WTC11 (cell line): ENCODE data around the gene TNP2. TPM values are rescaled to one million over a fixed set of nuclear protein-coding genes. Genes with fewer than 3 reads are reported as not detected.

Experiments
- ATAC-seq: fragments of 200-7000 bp; cut with Tn5 transposase; 2 replicates; pipeline ENCODE4 v1.10.0; 2021; ENCODE audit warnings: mild to moderate bottlenecking, moderate library complexity
- CTCF ChIA-PET: fragments of 300-600 bp; sonication (Branson Sonifier 250); formaldehyde crosslinking; loops from one replicate; lab custom pipeline; 2021; ENCODE audit warnings: antibody characterized with exemption; lab: Charles Lee
- POLR2A ChIA-PET: fragments of 350-600 bp; sonication (Branson Sonifier 250); formaldehyde crosslinking; loops from one replicate; lab custom pipeline; 2021; ENCODE audit warnings: antibody characterized with exemption; lab: Charles Lee
- DNase-seq: peaks from one replicate; pipeline ENCODE4 v3.0.0; 2021; ENCODE audit warnings: low spot score
- H3K27ac Mint-ChIP-seq: 2 replicates; pipeline ENCODE4 v1.8.0; 2021; ENCODE audit warnings: mixed read lengths
- H3K27me3 Mint-ChIP-seq: 2 replicates; pipeline ENCODE4 v1.8.0; 2021; ENCODE audit warnings: low read depth, mild to moderate bottlenecking, moderate library complexity, mixed read lengths
- H3K36me3 Mint-ChIP-seq: 2 replicates; pipeline ENCODE4 v1.8.0; 2021; ENCODE audit warnings: mixed read lengths
- H3K4me1 Mint-ChIP-seq: 2 replicates; pipeline ENCODE4 v1.8.0; 2022; ENCODE audit warnings: mixed read lengths
- H3K4me3 Mint-ChIP-seq: 2 replicates; pipeline ENCODE4 v1.8.0; 2021; ENCODE audit warnings: mild to moderate bottlenecking, moderate library complexity, mixed read lengths
- H3K9me3 Mint-ChIP-seq: 2 replicates; pipeline ENCODE4 v1.8.0; 2021; ENCODE audit warnings: mixed read lengths
- ARID4B ChIP-seq: sonication (generic); formaldehyde crosslinking; IDR thresholded peaks from 2 replicates; pipeline ENCODE4 v1.8.0; 2023; ENCODE audit warnings: missing genetic modification reagents, mild to moderate bottlenecking, borderline replicate concordance
- ATF1 ChIP-seq: sonication (generic); formaldehyde crosslinking; IDR thresholded peaks from 2 replicates; pipeline ENCODE4 v1.8.1; 2023; ENCODE audit warnings: mild to moderate bottlenecking, moderate library complexity, missing genetic modification reagents
- ATF2 ChIP-seq: sonication (generic); formaldehyde crosslinking; IDR thresholded peaks from 2 replicates; pipeline ENCODE4 v1.8.1; 2022; ENCODE audit warnings: low read depth, missing genetic modification reagents, borderline replicate concordance
- ATF3 ChIP-seq: sonication (generic); formaldehyde crosslinking; conservative IDR thresholded peaks from 2 replicates; pipeline ENCODE4 v1.8.1; 2022; ENCODE audit warnings: mild to moderate bottlenecking, missing genetic modification reagents
- ERG ChIP-seq: fragments of 250-450 bp; sonication (Bioruptor Pico); IDR thresholded peaks from 2 replicates; pipeline ENCODE4 v1.8.0; 2021; ENCODE audit warnings: mild to moderate bottlenecking
- ESRRA ChIP-seq: sonication (generic); formaldehyde crosslinking; IDR thresholded peaks from 2 replicates; pipeline ENCODE4 v1.8.1; 2022; ENCODE audit warnings: mild to moderate bottlenecking, missing genetic modification reagents, borderline replicate concordance
- FOXJ3 ChIP-seq: sonication (generic); formaldehyde crosslinking; IDR thresholded peaks from 2 replicates; pipeline ENCODE4 v1.9.0; 2021; ENCODE audit warnings: missing genetic modification reagents, mild to moderate bottlenecking, borderline replicate concordance
- JAZF1 ChIP-seq: fragments of 250-450 bp; sonication (Bioruptor Pico); IDR thresholded peaks from 2 replicates; pipeline ENCODE4 v1.9.0; 2021; ENCODE audit warnings: moderate library complexity, mild to moderate bottlenecking, inconsistent platforms
- MAX ChIP-seq: sonication (generic); formaldehyde crosslinking; IDR thresholded peaks from 2 replicates; pipeline ENCODE4 v1.8.0; 2022; ENCODE audit warnings: mild to moderate bottlenecking, missing genetic modification reagents
- MLX ChIP-seq: sonication (generic); formaldehyde crosslinking; IDR thresholded peaks from 2 replicates; pipeline ENCODE4 v1.8.1; 2023; ENCODE audit warnings: mild to moderate bottlenecking, missing genetic modification reagents, moderate library complexity
- NR2C2 ChIP-seq: sonication (generic); formaldehyde crosslinking; IDR thresholded peaks from 2 replicates; pipeline ENCODE4 v1.8.0; 2022; ENCODE audit warnings: mild to moderate bottlenecking, missing genetic modification reagents
- OVOL2 ChIP-seq: fragments of 250-450 bp; sonication (Bioruptor Pico); IDR thresholded peaks from 2 replicates; pipeline ENCODE4 v1.9.0; 2021; ENCODE audit warnings: mild to moderate bottlenecking, borderline replicate concordance
- ZNF512 ChIP-seq: sonication (generic); formaldehyde crosslinking; IDR thresholded peaks from 2 replicates; pipeline ENCODE4 v1.8.1; 2022; ENCODE audit warnings: missing genetic modification reagents, borderline replicate concordance
- ZNF532 ChIP-seq: fragments of 250-450 bp; sonication (Bioruptor Pico); IDR thresholded peaks from 2 replicates; pipeline ENCODE4 v1.9.0; 2021; ENCODE audit warnings: mild to moderate bottlenecking, borderline replicate concordance
- ZSCAN18 ChIP-seq: fragments of 250-450 bp; sonication (Bioruptor Pico); IDR thresholded peaks from 2 replicates; pipeline ENCODE4 v2.1.2; 2022; ENCODE audit warnings: mild to moderate bottlenecking, moderate library complexity
- total RNA-seq: library from RNA; stranded (reverse); gene quantifications from 3 replicates; pipeline ENCODE4 v1.2.3, GENCODE V29; 2021

Gene TNP2
- total RNA-seq, 1 experiment from 2014 or later, result not detected

GRCh38 chr16:11245222-11245737 lies 23.8 kb downstream of the TNP2 start (continued):
- TF ChIP-seq ZNF512 (CRISPR knock-in tag) (no peak), MLX (CRISPR knock-in tag) (no peak), ESRRA (CRISPR knock-in tag) (no peak), ZNF532 (CRISPR knock-in tag) (no peak)

- H3K27me3 Mint-ChIP-seq, result no peaks in the 10 kb centered on the region; the same call in 1 of the 2 replicates
- ChIA-PET CTCF (interaction anchor here (1.4 kb wide), 1 partner anchor 24 kb away, joined by 4 read pairs; no protein-coding TSS in a partner anchor), POLR2A (interaction anchor here (0.6 kb wide), 1 partner anchor 36 kb away, joined by 3 read pairs; no protein-coding TSS in a partner anchor)
- H3K36me3 Mint-ChIP-seq, result no peaks in the 10 kb centered on the region
- DNase-seq, result no peak
- H3K4me3 Mint-ChIP-seq, result no peak overlapping the region
- H3K9me3 Mint-ChIP-seq, result peaks cover 5% of the 10 kb centered on the region
- H3K27ac Mint-ChIP-seq, result no peak overlapping the region
- ATAC-seq, result no peak
- H3K4me1 Mint-ChIP-seq, result peaks cover 5% of the 10 kb centered on the region
- TF ChIP-seq NR2C2 (CRISPR knock-in tag), result no peak
- TF ChIP-seq FOXJ3 (CRISPR knock-in tag), result no peak
- no peak for TF ChIP-seq ATF3 (CRISPR knock-in tag)
- TF ChIP-seq ARID4B, result no peak
- no peak for TF ChIP-seq ZSCAN18 (CRISPR knock-in tag)
- TF ChIP-seq ATF2 (CRISPR knock-in tag), result no peak
- no peak for TF ChIP-seq MAX
- no peak for TF ChIP-seq ERG (CRISPR knock-in tag)
- no peak for TF ChIP-seq ATF1 (CRISPR knock-in tag)
- TF ChIP-seq ZNF512 (CRISPR knock-in tag), result no peak
- no peak for TF ChIP-seq JAZF1
- no peak for TF ChIP-seq OVOL2 (CRISPR knock-in tag)
These were observed 26.5 kb downstream of the TNP2 start for GRCh38 chr16:11242658-11243057.
